Neural cell (in vitro differentiated cells): ENCODE measurements around the gene GHITM.

Experiments
- EP300 ChIP-seq: fragments of 450-650 bp; conservative IDR thresholded peaks from 2 replicates; pipeline ENCODE4 v1.6.1; 2014; ENCODE audit warnings: antibody characterized with exemption, mild to moderate bottlenecking, moderate library complexity; ENCODE audit not compliant: poor library complexity, severe bottlenecking
- EZH2 ChIP-seq: fragments of 200-600, 300-800 bp; shearing (Covaris generic), sonication (generic); IDR thresholded peaks from 2 replicates; pipeline ENCODE4 v1.6.1; 2014; ENCODE audit warnings: antibody characterized with exemption, low read length, borderline replicate concordance, mild to moderate bottlenecking; ENCODE audit not compliant: insufficient read depth, poor library complexity, severe bottlenecking
- POLR2AphosphoS5 ChIP-seq: IDR thresholded peaks from 2 replicates; pipeline ENCODE4 v1.6.1; 2012
- RAD21 ChIP-seq: fragments of 450-650 bp; conservative IDR thresholded peaks from 2 replicates; pipeline ENCODE4 v1.6.1; 2014; ENCODE audit warnings: antibody characterized with exemption, mild to moderate bottlenecking, moderate library complexity
- REST ChIP-seq: IDR thresholded peaks from 2 replicates; pipeline ENCODE4 v1.6.1; 2012; ENCODE audit warnings: borderline replicate concordance
- SMC3 ChIP-seq: fragments of 450-650 bp; conservative IDR thresholded peaks from 2 replicates; pipeline ENCODE4 v1.6.1; 2014; ENCODE audit warnings: antibody characterized with exemption, mild to moderate bottlenecking, moderate library complexity; ENCODE audit not compliant: poor library complexity
- TAF1 ChIP-seq: IDR thresholded peaks from 2 replicates; pipeline ENCODE4 v1.6.1; 2012; ENCODE audit warnings: low read depth
- TF ChIP-seq, protein P1 (sequence below): fragments of 450-650 bp; IDR thresholded peaks from 2 replicates; pipeline ENCODE4 v1.5.1; 2014; ENCODE audit warnings: antibody characterized with exemption, mild to moderate bottlenecking, moderate library complexity; ENCODE audit not compliant: poor library complexity, severe bottlenecking

DNA sequence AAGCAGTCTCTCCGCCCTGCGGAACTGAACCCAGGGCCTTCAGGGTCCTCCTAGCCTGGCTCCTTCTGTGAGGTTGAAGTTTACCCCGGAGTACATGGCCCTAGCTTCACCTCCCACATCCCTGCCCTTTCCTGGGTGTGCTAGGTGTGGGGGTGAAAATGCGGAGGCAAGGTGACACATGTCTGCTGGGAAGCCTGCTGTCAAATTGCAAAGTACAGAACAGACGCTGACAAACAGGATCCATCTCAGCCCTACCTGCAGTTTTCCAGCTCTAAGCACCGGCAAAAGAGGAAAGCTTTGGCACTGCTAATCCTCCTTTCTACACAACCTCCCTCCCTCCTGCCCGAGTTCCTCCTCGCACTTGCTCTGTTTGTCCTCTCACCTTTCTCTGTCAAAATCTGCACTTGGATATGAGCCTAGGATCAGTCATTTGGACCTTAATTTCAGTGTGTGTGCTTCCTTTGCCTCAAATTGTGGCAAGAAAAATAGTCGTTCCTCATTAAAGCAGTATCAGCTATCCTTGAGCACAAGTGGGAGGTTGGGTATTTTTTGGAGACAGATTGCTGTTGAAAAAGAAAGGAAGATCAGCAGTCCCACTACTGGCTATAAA lies 19.9 kb downstream of the GHITM start:
- TF ChIP-seq RAD21 (no peak), TAF1 (no peak), SMC3 (no peak), EP300 (no peak), POLR2AphosphoS5 (no peak), REST (no peak), EZH2 (no peak)
- TF ChIP-seq, protein P1, sequence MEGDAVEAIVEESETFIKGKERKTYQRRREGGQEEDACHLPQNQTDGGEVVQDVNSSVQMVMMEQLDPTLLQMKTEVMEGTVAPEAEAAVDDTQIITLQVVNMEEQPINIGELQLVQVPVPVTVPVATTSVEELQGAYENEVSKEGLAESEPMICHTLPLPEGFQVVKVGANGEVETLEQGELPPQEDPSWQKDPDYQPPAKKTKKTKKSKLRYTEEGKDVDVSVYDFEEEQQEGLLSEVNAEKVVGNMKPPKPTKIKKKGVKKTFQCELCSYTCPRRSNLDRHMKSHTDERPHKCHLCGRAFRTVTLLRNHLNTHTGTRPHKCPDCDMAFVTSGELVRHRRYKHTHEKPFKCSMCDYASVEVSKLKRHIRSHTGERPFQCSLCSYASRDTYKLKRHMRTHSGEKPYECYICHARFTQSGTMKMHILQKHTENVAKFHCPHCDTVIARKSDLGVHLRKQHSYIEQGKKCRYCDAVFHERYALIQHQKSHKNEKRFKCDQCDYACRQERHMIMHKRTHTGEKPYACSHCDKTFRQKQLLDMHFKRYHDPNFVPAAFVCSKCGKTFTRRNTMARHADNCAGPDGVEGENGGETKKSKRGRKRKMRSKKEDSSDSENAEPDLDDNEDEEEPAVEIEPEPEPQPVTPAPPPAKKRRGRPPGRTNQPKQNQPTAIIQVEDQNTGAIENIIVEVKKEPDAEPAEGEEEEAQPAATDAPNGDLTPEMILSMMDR = no peak
